Progenitor cell of endocrine pancreas (in vitro differentiated cells): ENCODE measurements around the gene RNF213. TPM values are rescaled to one million over a fixed set of nuclear protein-coding genes. Genes with fewer than 3 reads are reported as not detected.
"Not testable (repeated sequence)": the region's sequence is repeated elsewhere in the genome, so short reads cannot be mapped to it uniquely, and the experiment has no call there.

Experiments
- DNase-seq: peaks from one replicate; pipeline ENCODE4 v3.0.0; 2021; ENCODE audit warnings: low spot score; ENCODE audit not compliant: unreplicated experiment
- H3K27ac Mint-ChIP-seq: 2 replicates; pipeline ENCODE4 v1.8.0; 2021; ENCODE audit warnings: mild to moderate bottlenecking, moderate library complexity, mixed read lengths
- H3K27me3 Mint-ChIP-seq: 2 replicates; pipeline ENCODE4 v1.8.0; 2021; ENCODE audit warnings: mixed read lengths
- H3K36me3 Mint-ChIP-seq: 2 replicates; pipeline ENCODE4 v1.8.0; 2022; ENCODE audit warnings: mixed read lengths; ENCODE audit not compliant: insufficient read depth
- H3K4me1 Mint-ChIP-seq: 2 replicates; pipeline ENCODE4 v1.8.0; 2021; ENCODE audit warnings: low read depth, mixed read lengths
- H3K4me3 Mint-ChIP-seq: 2 replicates; pipeline ENCODE4 v1.8.0; 2021; ENCODE audit warnings: low read depth, mild to moderate bottlenecking, moderate library complexity, mixed read lengths
- H3K9me3 Mint-ChIP-seq: 2 replicates; pipeline ENCODE4 v1.8.0; 2021; ENCODE audit warnings: low read depth, mixed read lengths
- total RNA-seq: library from RNA; stranded (reverse); gene quantifications from 2 replicates; pipeline ENCODE4 v1.2.1, GENCODE V29; 2021
- TF ChIP-seq, protein P1 (sequence below): fragments of 200-600 bp; sonication (generic); IDR thresholded peaks from one replicate; pipeline ENCODE4 v1.5.0; 2021; ENCODE audit warnings: antibody characterized with exemption, mild to moderate bottlenecking; ENCODE audit not compliant: unreplicated experiment

RNF213 gene
- total RNA-seq, 1 donor from 2014 or later: 57.6 TPM

DNA sequence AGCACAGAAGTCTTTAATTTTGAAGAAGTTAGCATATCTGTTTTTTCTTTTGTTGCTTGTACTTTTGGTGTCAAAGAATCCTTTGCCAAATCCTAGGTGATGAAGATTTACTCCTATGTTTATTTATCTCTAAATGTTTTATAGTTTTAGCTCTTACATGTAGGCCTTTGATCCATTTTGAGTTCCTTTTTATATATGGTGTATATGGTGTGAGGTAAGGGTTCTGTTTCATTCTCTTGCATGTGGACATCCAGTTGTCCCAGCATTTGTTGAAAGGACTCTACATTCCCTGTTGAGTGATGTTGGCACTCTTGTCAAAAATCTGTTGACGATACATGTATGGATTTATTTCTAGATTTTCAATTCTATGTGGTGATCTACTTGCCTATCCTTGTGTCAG is 62.2 kb downstream of the RNF213 start:
- TF ChIP-seq, protein P1, sequence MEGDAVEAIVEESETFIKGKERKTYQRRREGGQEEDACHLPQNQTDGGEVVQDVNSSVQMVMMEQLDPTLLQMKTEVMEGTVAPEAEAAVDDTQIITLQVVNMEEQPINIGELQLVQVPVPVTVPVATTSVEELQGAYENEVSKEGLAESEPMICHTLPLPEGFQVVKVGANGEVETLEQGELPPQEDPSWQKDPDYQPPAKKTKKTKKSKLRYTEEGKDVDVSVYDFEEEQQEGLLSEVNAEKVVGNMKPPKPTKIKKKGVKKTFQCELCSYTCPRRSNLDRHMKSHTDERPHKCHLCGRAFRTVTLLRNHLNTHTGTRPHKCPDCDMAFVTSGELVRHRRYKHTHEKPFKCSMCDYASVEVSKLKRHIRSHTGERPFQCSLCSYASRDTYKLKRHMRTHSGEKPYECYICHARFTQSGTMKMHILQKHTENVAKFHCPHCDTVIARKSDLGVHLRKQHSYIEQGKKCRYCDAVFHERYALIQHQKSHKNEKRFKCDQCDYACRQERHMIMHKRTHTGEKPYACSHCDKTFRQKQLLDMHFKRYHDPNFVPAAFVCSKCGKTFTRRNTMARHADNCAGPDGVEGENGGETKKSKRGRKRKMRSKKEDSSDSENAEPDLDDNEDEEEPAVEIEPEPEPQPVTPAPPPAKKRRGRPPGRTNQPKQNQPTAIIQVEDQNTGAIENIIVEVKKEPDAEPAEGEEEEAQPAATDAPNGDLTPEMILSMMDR: no peak
- H3K4me3 Mint-ChIP-seq: no peak overlapping the region
- DNase-seq: no peak
- no peak overlapping the region for H3K27ac Mint-ChIP-seq
- H3K4me1 Mint-ChIP-seq: no peaks in the 10 kb centered on the region
- H3K27me3 Mint-ChIP-seq: no peaks in the 10 kb centered on the region
- peaks cover 47% of the 10 kb centered on the region for H3K36me3 Mint-ChIP-seq
- H3K9me3 Mint-ChIP-seq: peaks cover 8% of the 10 kb centered on the region

DNA sequence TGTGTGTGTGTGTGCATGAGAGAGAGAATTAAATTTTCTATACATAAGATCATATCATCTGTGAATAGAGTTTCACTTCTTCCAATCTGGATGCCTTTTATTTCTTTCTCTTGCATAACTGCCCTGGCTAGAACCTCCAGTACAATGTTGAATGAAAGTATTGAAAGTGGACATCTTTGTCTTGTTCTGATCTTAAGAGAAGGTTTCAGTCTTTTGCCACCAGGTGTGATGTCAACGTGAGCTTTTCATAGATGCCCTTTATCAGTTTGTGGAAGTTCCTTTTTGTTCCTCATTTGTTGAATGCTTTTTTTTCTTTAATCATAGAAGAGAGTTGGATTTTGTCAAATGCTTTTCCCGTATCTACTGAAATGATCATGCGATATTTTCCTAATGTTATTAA is 63.3 kb downstream of the RNF213 start:
- Mint-ChIP-seq H3K36me3 (peaks cover 51% of the 10 kb centered on the region), H3K27me3 (no peaks in the 10 kb centered on the region), H3K27ac (no peak overlapping the region), H3K9me3 (peaks cover 8% of the 10 kb centered on the region), H3K4me1 (no peaks in the 10 kb centered on the region), H3K4me3 (no peak overlapping the region)
- DNase-seq: no peak
- TF ChIP-seq, protein P1: no peak

DNA sequence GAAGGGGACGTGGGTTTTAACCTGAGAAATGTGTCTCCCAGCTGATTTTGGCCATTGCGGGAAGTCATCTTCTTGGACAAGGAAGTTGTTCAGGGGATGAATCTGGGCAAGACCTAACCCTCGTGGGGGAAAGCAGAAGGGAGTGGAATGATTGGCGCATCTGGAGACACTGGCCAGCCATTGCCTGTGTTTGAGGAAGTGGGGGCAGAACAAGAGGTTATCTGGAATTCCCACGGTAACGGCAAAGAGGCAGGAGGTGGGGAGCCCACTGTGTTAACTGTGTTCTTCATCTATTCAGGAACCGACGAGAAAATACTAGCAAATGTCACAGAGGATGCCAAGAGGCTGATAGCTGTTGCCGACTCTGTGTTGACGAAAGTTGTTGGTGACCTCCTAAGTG is 66.9 kb downstream of the RNF213 start:
- H3K27ac Mint-ChIP-seq: no peak overlapping the region
- no peak for DNase-seq
- H3K9me3 Mint-ChIP-seq: peaks cover 8% of the 10 kb centered on the region
- H3K36me3 Mint-ChIP-seq: peaks cover 46% of the 10 kb centered on the region
- TF ChIP-seq, protein P1: no peak
- H3K4me3 Mint-ChIP-seq: no peak overlapping the region
- no peaks in the 10 kb centered on the region for H3K27me3 Mint-ChIP-seq
- no peaks in the 10 kb centered on the region for H3K4me1 Mint-ChIP-seq

DNA sequence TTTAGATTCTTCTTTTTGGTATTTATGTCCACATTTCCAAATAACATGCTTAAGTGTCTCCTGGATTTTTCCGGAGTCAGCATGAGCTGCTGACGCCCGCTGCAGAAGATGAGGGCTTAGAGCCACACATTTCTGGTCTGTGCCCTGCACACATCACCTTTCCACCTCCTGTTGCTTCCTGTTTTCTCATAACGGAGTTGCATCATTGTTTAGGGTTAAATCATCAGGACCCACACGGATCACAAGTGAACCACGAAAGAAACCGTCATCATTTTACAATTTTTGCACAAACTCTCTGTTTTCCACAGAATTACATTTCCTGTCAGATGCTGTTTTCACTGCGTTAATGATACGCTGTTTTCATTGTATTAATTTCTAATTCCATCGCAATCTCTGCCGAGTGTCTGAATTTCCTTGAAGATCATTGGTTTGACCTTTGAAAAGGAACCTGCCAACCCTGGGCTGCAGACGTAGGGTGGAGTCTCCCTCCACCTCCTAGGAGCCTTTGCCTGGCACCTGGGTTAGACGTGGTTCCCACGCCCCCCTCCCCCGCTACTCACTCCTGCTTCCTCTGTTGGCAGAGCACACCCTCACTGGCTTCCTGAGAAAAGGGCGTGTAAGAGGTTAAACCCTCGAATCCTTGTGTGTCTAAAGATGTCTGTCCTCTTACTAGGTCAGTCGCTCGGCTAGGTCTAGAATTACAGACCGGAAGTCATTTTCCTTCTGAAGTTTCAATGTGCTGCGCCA is 68.2 kb downstream of the RNF213 start:
- Mint-ChIP-seq H3K27me3 (no peaks in the 10 kb centered on the region), H3K9me3 (no peaks in the 10 kb centered on the region), H3K27ac (no peak overlapping the region), H3K4me3 (no peak overlapping the region), H3K36me3 (peaks cover 34% of the 10 kb centered on the region), H3K4me1 (no peaks in the 10 kb centered on the region)
- TF ChIP-seq, protein P1: no peak
- DNase-seq: no peak

DNA sequence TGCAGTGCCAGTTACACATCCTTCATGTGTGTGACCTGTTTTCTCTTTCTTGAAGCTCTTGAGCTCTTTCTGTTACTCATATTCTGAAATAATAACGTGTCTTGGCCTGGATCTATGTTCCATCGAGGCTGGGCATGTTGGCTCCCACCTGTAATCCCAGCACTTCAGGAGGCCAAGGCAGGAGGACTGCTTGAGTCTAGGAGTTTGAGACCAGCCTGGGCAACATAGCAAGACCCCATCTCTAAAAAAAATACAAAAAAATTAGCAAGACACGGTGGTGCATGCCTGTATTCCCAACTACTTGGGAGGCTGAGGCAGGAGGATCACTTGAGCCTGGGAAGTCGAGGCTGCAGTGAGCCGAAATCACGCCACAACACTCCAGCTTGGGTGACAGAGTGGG is 68.8 kb downstream of the RNF213 start:
- H3K36me3 Mint-ChIP-seq: peaks cover 32% of the 10 kb centered on the region
- DNase-seq, H3K9me3 Mint-ChIP-seq, H3K4me3 Mint-ChIP-seq, H3K27ac Mint-ChIP-seq, H3K27me3 Mint-ChIP-seq, H3K4me1 Mint-ChIP-seq: not testable (repeated sequence)

DNA sequence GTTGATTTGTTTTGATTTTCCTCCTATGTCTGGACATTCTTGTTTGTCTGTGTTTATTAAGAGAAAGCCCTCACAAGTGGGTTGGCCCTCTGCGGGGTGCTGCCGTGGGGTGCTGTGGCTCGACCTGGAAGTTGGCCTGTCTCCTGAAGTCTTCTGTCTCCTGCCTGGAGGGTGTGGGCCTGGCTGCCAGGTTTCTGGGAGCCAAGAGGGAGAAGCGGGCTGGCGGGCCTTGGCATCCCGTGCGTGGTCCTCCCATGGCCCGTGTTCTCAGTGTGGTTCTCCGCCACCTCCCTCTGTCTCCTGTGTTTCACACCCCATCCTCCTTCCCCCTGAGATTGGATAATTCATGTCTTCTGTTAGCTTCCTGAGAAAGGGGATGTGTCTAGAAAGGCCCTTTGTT is 69.6 kb downstream of the RNF213 start:
- Mint-ChIP-seq H3K4me1 (no peaks in the 10 kb centered on the region), H3K27me3 (no peaks in the 10 kb centered on the region), H3K27ac (no peak overlapping the region), H3K4me3 (no peak overlapping the region), H3K9me3 (no peaks in the 10 kb centered on the region), H3K36me3 (peaks cover 32% of the 10 kb centered on the region)
- TF ChIP-seq, protein P1: no peak
- no peak for DNase-seq

DNA sequence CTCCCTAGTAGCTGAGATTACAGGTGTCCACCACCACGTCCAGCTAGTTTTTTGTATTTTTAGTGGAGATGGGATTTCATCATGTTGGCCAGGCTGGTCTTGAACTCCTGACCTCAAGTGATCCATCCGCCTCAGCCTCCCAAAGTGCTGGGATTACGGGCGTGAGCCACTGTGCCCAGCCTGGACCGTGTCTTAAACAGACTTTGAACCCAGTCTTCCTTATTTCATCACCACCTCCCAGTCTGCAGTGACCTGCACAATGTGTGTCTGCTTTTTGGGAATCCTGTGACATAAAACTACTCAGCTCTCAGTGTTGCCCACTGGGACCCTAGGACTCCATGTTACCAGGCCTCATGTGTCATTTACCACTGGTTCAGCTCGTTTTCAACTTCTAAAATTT is 70.3 kb downstream of the RNF213 start:
- DNase-seq, H3K4me1 Mint-ChIP-seq, H3K9me3 Mint-ChIP-seq, H3K4me3 Mint-ChIP-seq, H3K27ac Mint-ChIP-seq, H3K27me3 Mint-ChIP-seq: not testable (repeated sequence)
- peaks cover 34% of the 10 kb centered on the region for H3K36me3 Mint-ChIP-seq
